Upper lobe of left lung (tissue), 4 donors: ENCODE results near the gene C1QTNF9.

Source experiments
- POLR2AphosphoS5 ChIP-seq, 2 donors: sonication (generic); formaldehyde crosslinking; IDR thresholded peaks; one replicate each; pipeline ENCODE4 v1.5.1; 2017; ENCODE audit warnings: antibody characterized with exemption in 2 of 2
- TF ChIP-seq, protein P1 (sequence below), 6 experiments: fragments of 450-650 bp in 4 of 6; fragments of 200-600 bp in 2 of 6; sonication (generic) in 2 of 6; IDR thresholded peaks; one replicate each; pipeline ENCODE4 v1.5.1; 2016 to 2019; ENCODE audit warnings: antibody characterized with exemption in 6 of 6

DNA sequence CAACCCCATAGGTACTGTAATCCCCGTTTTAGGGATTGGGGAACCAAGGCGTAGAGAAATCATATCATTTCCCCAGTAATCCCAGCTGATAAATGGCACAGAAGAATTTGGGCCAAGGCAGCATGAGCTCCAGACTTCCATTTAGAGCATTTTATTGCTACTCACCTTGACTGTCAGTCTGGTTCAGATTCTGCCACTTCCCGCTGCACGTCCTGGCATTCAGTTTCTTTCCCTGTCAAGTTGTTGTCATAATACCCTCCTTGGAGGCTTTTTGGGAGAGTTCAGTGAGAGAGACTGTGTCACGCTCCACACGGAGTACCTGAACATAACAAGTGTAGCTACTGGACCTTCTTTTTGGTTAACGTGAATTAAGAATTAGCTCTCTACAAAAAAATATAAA, 7.5 kb upstream of the C1QTNF9 start:
- TF ChIP-seq, protein P1, sequence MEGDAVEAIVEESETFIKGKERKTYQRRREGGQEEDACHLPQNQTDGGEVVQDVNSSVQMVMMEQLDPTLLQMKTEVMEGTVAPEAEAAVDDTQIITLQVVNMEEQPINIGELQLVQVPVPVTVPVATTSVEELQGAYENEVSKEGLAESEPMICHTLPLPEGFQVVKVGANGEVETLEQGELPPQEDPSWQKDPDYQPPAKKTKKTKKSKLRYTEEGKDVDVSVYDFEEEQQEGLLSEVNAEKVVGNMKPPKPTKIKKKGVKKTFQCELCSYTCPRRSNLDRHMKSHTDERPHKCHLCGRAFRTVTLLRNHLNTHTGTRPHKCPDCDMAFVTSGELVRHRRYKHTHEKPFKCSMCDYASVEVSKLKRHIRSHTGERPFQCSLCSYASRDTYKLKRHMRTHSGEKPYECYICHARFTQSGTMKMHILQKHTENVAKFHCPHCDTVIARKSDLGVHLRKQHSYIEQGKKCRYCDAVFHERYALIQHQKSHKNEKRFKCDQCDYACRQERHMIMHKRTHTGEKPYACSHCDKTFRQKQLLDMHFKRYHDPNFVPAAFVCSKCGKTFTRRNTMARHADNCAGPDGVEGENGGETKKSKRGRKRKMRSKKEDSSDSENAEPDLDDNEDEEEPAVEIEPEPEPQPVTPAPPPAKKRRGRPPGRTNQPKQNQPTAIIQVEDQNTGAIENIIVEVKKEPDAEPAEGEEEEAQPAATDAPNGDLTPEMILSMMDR (IDR thresholded peaks at IDR 0.05): no peak
- no peak for TF ChIP-seq POLR2AphosphoS5 (IDR thresholded peaks at IDR 0.05)
